Activated naive CD8-positive, alpha-beta T cell (primary cell): ENCODE results near the gene TNIK.

Source experiments
- H3K27ac Mint-ChIP-seq: one replicate; pipeline ENCODE4 v1.8.0; 2021; ENCODE audit warnings: mixed read lengths
- H3K27me3 Mint-ChIP-seq: one replicate; pipeline ENCODE4 v1.8.0; 2021; ENCODE audit warnings: mixed read lengths
- H3K36me3 Mint-ChIP-seq: one replicate; pipeline ENCODE4 v1.8.0; 2021; ENCODE audit warnings: mixed read lengths
- H3K4me1 Mint-ChIP-seq: one replicate; pipeline ENCODE4 v1.8.0; 2021; ENCODE audit warnings: low read depth, mixed read lengths
- H3K4me3 Mint-ChIP-seq: one replicate; pipeline ENCODE4 v1.8.0; 2021; ENCODE audit warnings: mild to moderate bottlenecking, mixed read lengths
- H3K9me3 Mint-ChIP-seq: one replicate; pipeline ENCODE4 v1.8.0; 2021; ENCODE audit warnings: low read depth, mixed read lengths

Gene TNIK

GRCh38 chr3:171221597-171221996, 238.6 kb downstream of the TNIK start:
- peaks cover 17% of the 10 kb centered on the region for H3K36me3 Mint-ChIP-seq
- H3K27me3 Mint-ChIP-seq = no peaks in the 10 kb centered on the region
- H3K9me3 Mint-ChIP-seq = peaks cover 9% of the 10 kb centered on the region
- H3K4me1 Mint-ChIP-seq = peaks cover 41% of the 10 kb centered on the region
- no peak overlapping the region for H3K27ac Mint-ChIP-seq
- no peak overlapping the region for H3K4me3 Mint-ChIP-seq

GRCh38 chr3:171221104-171221503, 239.1 kb downstream of the TNIK start:
- Mint-ChIP-seq H3K4me1 (peaks cover 39% of the 10 kb centered on the region), H3K9me3 (peaks cover 6% of the 10 kb centered on the region), H3K36me3 (peaks cover 14% of the 10 kb centered on the region), H3K27me3 (no peaks in the 10 kb centered on the region), H3K4me3 (no peak overlapping the region), H3K27ac (no peak overlapping the region)

GRCh38 chr3:171219258-171219657, 240.9 kb downstream of the TNIK start:
- Mint-ChIP-seq H3K27me3 (no peaks in the 10 kb centered on the region), H3K4me3 (no peak overlapping the region), H3K9me3 (no peaks in the 10 kb centered on the region), H3K36me3 (peaks cover 7% of the 10 kb centered on the region), H3K4me1 (peaks cover 21% of the 10 kb centered on the region), H3K27ac (no peak overlapping the region)

- Mint-ChIP-seq H3K36me3 (peaks cover 9% of the 10 kb centered on the region), H3K9me3 (no peaks in the 10 kb centered on the region), H3K27me3 (no peaks in the 10 kb centered on the region), H3K4me3 (no peak overlapping the region), H3K4me1 (peaks cover 22% of the 10 kb centered on the region), H3K27ac (no peak overlapping the region)
Observed at GRCh38 chr3:171218069-171218468, 242.1 kb downstream of the TNIK start.

- no peak overlapping the region for H3K4me3 Mint-ChIP-seq
- no peak overlapping the region for H3K27ac Mint-ChIP-seq
- no peaks in the 10 kb centered on the region for H3K9me3 Mint-ChIP-seq
- peaks cover 25% of the 10 kb centered on the region for H3K4me1 Mint-ChIP-seq
- no peaks in the 10 kb centered on the region for H3K27me3 Mint-ChIP-seq
- H3K36me3 Mint-ChIP-seq = peaks cover 28% of the 10 kb centered on the region
Observed at GRCh38 chr3:171213907-171214306, 246.3 kb downstream of the TNIK start.

- no peaks in the 10 kb centered on the region for H3K27me3 Mint-ChIP-seq
- H3K4me3 Mint-ChIP-seq = no peak overlapping the region
- peaks cover 29% of the 10 kb centered on the region for H3K36me3 Mint-ChIP-seq
- H3K27ac Mint-ChIP-seq = no peak overlapping the region
- H3K9me3 Mint-ChIP-seq = no peaks in the 10 kb centered on the region
- H3K4me1 Mint-ChIP-seq = peaks cover 23% of the 10 kb centered on the region
Observed at GRCh38 chr3:171213178-171213577, 247.0 kb downstream of the TNIK start.

- Mint-ChIP-seq H3K4me1 (peaks cover 20% of the 10 kb centered on the region), H3K36me3 (peaks cover 27% of the 10 kb centered on the region), H3K4me3 (no peak overlapping the region), H3K9me3 (no peaks in the 10 kb centered on the region), H3K27ac (no peak overlapping the region), H3K27me3 (no peaks in the 10 kb centered on the region)
Observed at GRCh38 chr3:171212648-171213047, 247.6 kb downstream of the TNIK start.

- Mint-ChIP-seq H3K4me1 (peaks cover 6% of the 10 kb centered on the region), H3K4me3 (no peak overlapping the region), H3K27ac (no peak overlapping the region), H3K9me3 (no peaks in the 10 kb centered on the region), H3K36me3 (peaks cover 40% of the 10 kb centered on the region), H3K27me3 (no peaks in the 10 kb centered on the region)
Observed at GRCh38 chr3:171206283-171206682, 253.9 kb downstream of the TNIK start.

GRCh38 chr3:171204942-171205341, 255.3 kb downstream of the TNIK start:
- H3K27me3 Mint-ChIP-seq = no peaks in the 10 kb centered on the region
- H3K4me3 Mint-ChIP-seq = no peak overlapping the region
- H3K36me3 Mint-ChIP-seq = peaks cover 29% of the 10 kb centered on the region
- H3K9me3 Mint-ChIP-seq = no peaks in the 10 kb centered on the region
- H3K27ac Mint-ChIP-seq = no peak overlapping the region
- peaks cover 6% of the 10 kb centered on the region for H3K4me1 Mint-ChIP-seq

- H3K27me3 Mint-ChIP-seq = no peaks in the 10 kb centered on the region
- peaks cover 34% of the 10 kb centered on the region for H3K36me3 Mint-ChIP-seq
- H3K27ac Mint-ChIP-seq = no peak overlapping the region
- H3K4me1 Mint-ChIP-seq = peaks cover 16% of the 10 kb centered on the region
- H3K4me3 Mint-ChIP-seq = no peak overlapping the region
- H3K9me3 Mint-ChIP-seq = no peaks in the 10 kb centered on the region
Observed at GRCh38 chr3:171201825-171202224, 258.4 kb downstream of the TNIK start.

GRCh38 chr3:171200750-171201088, 259.5 kb downstream of the TNIK start:
- Mint-ChIP-seq H3K4me1 (peaks cover 16% of the 10 kb centered on the region), H3K27me3 (no peaks in the 10 kb centered on the region), H3K36me3 (peaks cover 25% of the 10 kb centered on the region), H3K9me3 (no peaks in the 10 kb centered on the region), H3K27ac (no peak overlapping the region), H3K4me3 (no peak overlapping the region)

GRCh38 chr3:171200052-171200749, 260.0 kb downstream of the TNIK start:
- Mint-ChIP-seq H3K4me3 (no peak overlapping the region), H3K9me3 (no peaks in the 10 kb centered on the region), H3K27ac (no peak overlapping the region), H3K27me3 (no peaks in the 10 kb centered on the region), H3K36me3 (peaks cover 24% of the 10 kb centered on the region), H3K4me1 (peaks cover 12% of the 10 kb centered on the region)

- H3K4me1 Mint-ChIP-seq = peaks cover 9% of the 10 kb centered on the region
- no peaks in the 10 kb centered on the region for H3K27me3 Mint-ChIP-seq
- H3K9me3 Mint-ChIP-seq = no peaks in the 10 kb centered on the region
- H3K36me3 Mint-ChIP-seq = peaks cover 20% of the 10 kb centered on the region
- H3K27ac Mint-ChIP-seq = no peak overlapping the region
- no peak overlapping the region for H3K4me3 Mint-ChIP-seq
Observed at GRCh38 chr3:171199473-171199829, 260.8 kb downstream of the TNIK start.

- Mint-ChIP-seq H3K4me3 (no peak overlapping the region), H3K36me3 (peaks cover 20% of the 10 kb centered on the region), H3K27ac (no peak overlapping the region), H3K9me3 (no peaks in the 10 kb centered on the region), H3K4me1 (peaks cover 9% of the 10 kb centered on the region), H3K27me3 (no peaks in the 10 kb centered on the region)
Observed at GRCh38 chr3:171198781-171199472, 261.3 kb downstream of the TNIK start.

GRCh38 chr3:171195686-171196085, 264.5 kb downstream of the TNIK start:
- no peaks in the 10 kb centered on the region for H3K9me3 Mint-ChIP-seq
- H3K4me1 Mint-ChIP-seq = peaks cover 10% of the 10 kb centered on the region
- peaks cover 24% of the 10 kb centered on the region for H3K36me3 Mint-ChIP-seq
- no peak overlapping the region for H3K4me3 Mint-ChIP-seq
- H3K27ac Mint-ChIP-seq = no peak overlapping the region
- H3K27me3 Mint-ChIP-seq = no peaks in the 10 kb centered on the region

GRCh38 chr3:171194965-171195364, 265.2 kb downstream of the TNIK start:
- H3K4me1 Mint-ChIP-seq = peaks cover 13% of the 10 kb centered on the region
- no peak overlapping the region for H3K4me3 Mint-ChIP-seq
- H3K9me3 Mint-ChIP-seq = no peaks in the 10 kb centered on the region
- no peaks in the 10 kb centered on the region for H3K27me3 Mint-ChIP-seq
- peaks cover 24% of the 10 kb centered on the region for H3K36me3 Mint-ChIP-seq
- H3K27ac Mint-ChIP-seq = no peak overlapping the region
